GM03348 (cell line): ENCODE results near the gene TEX261.

Source experiments
- DNase-seq: peaks from one replicate; pipeline ENCODE4 v3.0.0; 2012; ENCODE audit warnings: low spot score

The TEX261 gene

GRCh38 chr2:70959271-70959761 lies 35.4 kb downstream of the TEX261 start:
- peak; percentile 2 for DNase-seq

- no peak for DNase-seq
Measured at GRCh38 chr2:70958759-70959158, 35.9 kb downstream of the TEX261 start.

- peak; percentile 1 for DNase-seq
Measured at GRCh38 chr2:70957798-70958197, 36.9 kb downstream of the TEX261 start.

GRCh38 chr2:70956141-70956540 lies 38.5 kb downstream of the TEX261 start:
- DNase-seq, result no peak

GRCh38 chr2:70954886-70955285 lies 39.8 kb downstream of the TEX261 start:
- no peak for DNase-seq

GRCh38 chr2:70949086-70949485 lies 45.6 kb downstream of the TEX261 start:
- DNase-seq, result no peak

GRCh38 chr2:70948337-70949003 lies 46.2 kb downstream of the TEX261 start:
- peak; percentile 94 for DNase-seq

GRCh38 chr2:70947556-70948184 lies 47.0 kb downstream of the TEX261 start:
- DNase-seq, result no peak

- DNase-seq, result peak; percentile 67
Measured at GRCh38 chr2:70946832-70947442, 47.7 kb downstream of the TEX261 start.

- no peak for DNase-seq
Measured at GRCh38 chr2:70944111-70944690, 50.5 kb downstream of the TEX261 start.

GRCh38 chr2:70943205-70943871 lies 51.3 kb downstream of the TEX261 start:
- no peak for DNase-seq

GRCh38 chr2:70942396-70943204 lies 52.1 kb downstream of the TEX261 start:
- DNase-seq, result no peak

GRCh38 chr2:70941701-70942100 lies 53.0 kb downstream of the TEX261 start:
- no peak for DNase-seq

GRCh38 chr2:70941186-70941585 lies 53.5 kb downstream of the TEX261 start:
- no peak for DNase-seq

- no peak for DNase-seq
Measured at GRCh38 chr2:70939839-70940580, 54.7 kb downstream of the TEX261 start.

GRCh38 chr2:70939001-70939838 lies 55.5 kb downstream of the TEX261 start:
- DNase-seq, result no peak

GRCh38 chr2:70938586-70938950 lies 56.1 kb downstream of the TEX261 start:
- no peak for DNase-seq

- no peak for DNase-seq
Measured at GRCh38 chr2:70937866-70938585, 56.6 kb downstream of the TEX261 start.
